Measurements from ENCODE around the gene BCAP31. TPM values are rescaled to one million over a fixed set of nuclear protein-coding genes. Genes with fewer than 3 reads are reported as not detected.

Gene BCAP31
- total RNA-seq, 3 donors from 2014 or later, result 158 to 209 (median 181) TPM

GRCh38 chrX:153690466-153690865 is 33.7 kb downstream of the BCAP31 start:
- ATAC-seq, result no peak
- Histone ChIP-seq H3K4me3 (no peak overlapping the region), H3K4me1 (ENCODE audit: low read depth) (no peaks in the 10 kb centered on the region), H3K9me3 (no peaks in the 10 kb centered on the region), H3K36me3 (ENCODE audit: low read depth) (no peaks in the 10 kb centered on the region)
- intact Hi-C loops (cut with DNase I, micrococcal nuclease), result no loop called here
- no peak for TF ChIP-seq CTCF (IDR thresholded peaks at IDR 0.05)
- DNase-seq, result peak in 1 of 3 donors; percentile 47

GRCh38 chrX:153689654-153690465 is 34.3 kb downstream of the BCAP31 start:
- ATAC-seq, result no peak
- Histone ChIP-seq H3K4me1 (ENCODE audit: low read depth) (no peaks in the 10 kb centered on the region), H3K36me3 (ENCODE audit: low read depth) (no peaks in the 10 kb centered on the region)

DNA sequence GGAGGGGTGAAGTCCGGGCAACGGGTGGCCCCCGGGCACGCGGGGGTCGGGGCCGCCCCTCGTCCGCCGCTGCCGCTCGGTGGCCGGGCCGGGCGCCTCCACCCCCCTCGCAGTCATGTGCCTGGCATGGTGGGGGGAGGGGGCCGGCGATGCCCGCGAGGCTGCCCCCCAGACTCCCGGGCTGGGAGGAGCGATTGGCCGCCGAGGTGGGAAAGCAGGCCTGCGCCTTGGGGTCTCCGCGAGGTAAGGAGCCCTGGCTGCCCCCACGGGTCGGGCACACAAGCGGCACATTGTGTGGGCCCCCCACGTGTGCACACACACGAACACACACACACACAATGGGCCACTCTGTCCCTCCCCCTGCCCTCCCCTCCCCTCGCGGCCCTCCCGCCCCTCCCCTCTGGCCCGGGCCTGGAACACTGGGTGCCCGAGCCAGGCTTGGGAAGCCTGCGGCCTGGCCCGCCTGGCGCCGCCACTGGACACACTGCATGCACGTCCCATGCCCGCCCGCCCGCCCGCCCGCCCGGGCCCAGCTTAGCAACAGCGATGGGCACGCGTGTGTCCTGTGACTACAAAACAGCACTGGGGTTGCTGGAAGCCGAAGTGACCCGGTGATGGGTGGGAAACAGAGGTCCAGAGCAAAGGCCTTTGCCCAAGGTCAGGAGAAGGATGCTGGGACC is 35.1 kb downstream of the BCAP31 start:
- no peaks in the 10 kb centered on the region for H3K4me1 ChIP-seq (ENCODE audit: low read depth)
- peak in 1 of 3 donors; percentile 46 for DNase-seq
- ATAC-seq, result no peak
- H3K36me3 ChIP-seq (ENCODE audit: low read depth), result no peaks in the 10 kb centered on the region
- no peaks in the 10 kb centered on the region for H3K9me3 ChIP-seq
- no peak for TF ChIP-seq CTCF (IDR thresholded peaks at IDR 0.05)
- H3K4me3 ChIP-seq, result peak overlapping the region; percentile 9
- intact Hi-C loops (cut with DNase I, micrococcal nuclease), result no loop called here

More at GRCh38 chrX:153689654-153690465, 34.3 kb downstream of the BCAP31 start:
- TF ChIP-seq CTCF (IDR thresholded peaks at IDR 0.05), result no peak
- no peaks in the 10 kb centered on the region for H3K9me3 ChIP-seq
- peak in 1 of 3 donors; percentile 45 for DNase-seq
- H3K4me3 ChIP-seq, result no peak overlapping the region
- intact Hi-C loops (cut with DNase I, micrococcal nuclease), result no loop called here

GRCh38 chrX:153688506-153688905 is 35.7 kb downstream of the BCAP31 start:
- TF ChIP-seq CTCF (IDR thresholded peaks at IDR 0.05), result no peak
- intact Hi-C loops (cut with DNase I, micrococcal nuclease), result no loop called here
- peak overlapping the region; percentile 9 for H3K4me3 ChIP-seq
- H3K36me3 ChIP-seq (ENCODE audit: low read depth), result no peaks in the 10 kb centered on the region
- no peaks in the 10 kb centered on the region for H3K9me3 ChIP-seq
- DNase-seq, result peak in 1 of 3 donors; percentile 43
- no peak for ATAC-seq
- no peaks in the 10 kb centered on the region for H3K4me1 ChIP-seq (ENCODE audit: low read depth)

DNA sequence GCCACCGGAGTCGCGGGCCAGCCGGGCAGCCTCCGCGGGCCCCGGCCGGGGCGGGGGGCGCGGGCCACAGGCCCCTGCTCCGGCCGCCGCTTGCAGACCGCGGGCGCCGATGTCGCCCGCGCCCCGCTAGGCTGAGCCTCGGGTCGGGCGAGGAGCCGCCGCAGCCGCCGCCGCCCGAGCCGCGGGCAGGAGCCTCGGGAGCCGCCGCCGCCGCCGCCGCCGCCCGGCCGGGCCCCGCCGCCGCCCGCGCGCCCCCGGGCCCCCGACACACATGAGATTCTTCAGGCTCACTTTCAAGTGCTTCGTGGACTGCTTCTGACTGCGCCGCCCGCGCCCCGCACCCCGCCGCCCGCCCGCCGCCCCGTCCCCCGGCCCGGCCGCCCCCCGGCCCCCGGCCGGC is 36.1 kb downstream of the BCAP31 start:
- Histone ChIP-seq H3K9me3 (no peaks in the 10 kb centered on the region), H3K36me3 (ENCODE audit: low read depth) (no peaks in the 10 kb centered on the region), H3K4me3 (no peak overlapping the region), H3K4me1 (ENCODE audit: low read depth) (no peaks in the 10 kb centered on the region)
- DNase-seq (no peak), ATAC-seq (no peak)
- intact Hi-C loops (cut with DNase I, micrococcal nuclease), result no loop called here
- no peak for TF ChIP-seq CTCF (IDR thresholded peaks at IDR 0.05)
